ENCODE measurements around the gene DKK1.
A peak's percentile ranks its signal among the peaks of the same experiment; 100 is the strongest.

Gene DKK1, protein sequence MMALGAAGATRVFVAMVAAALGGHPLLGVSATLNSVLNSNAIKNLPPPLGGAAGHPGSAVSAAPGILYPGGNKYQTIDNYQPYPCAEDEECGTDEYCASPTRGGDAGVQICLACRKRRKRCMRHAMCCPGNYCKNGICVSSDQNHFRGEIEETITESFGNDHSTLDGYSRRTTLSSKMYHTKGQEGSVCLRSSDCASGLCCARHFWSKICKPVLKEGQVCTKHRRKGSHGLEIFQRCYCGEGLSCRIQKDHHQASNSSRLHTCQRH

DNA sequence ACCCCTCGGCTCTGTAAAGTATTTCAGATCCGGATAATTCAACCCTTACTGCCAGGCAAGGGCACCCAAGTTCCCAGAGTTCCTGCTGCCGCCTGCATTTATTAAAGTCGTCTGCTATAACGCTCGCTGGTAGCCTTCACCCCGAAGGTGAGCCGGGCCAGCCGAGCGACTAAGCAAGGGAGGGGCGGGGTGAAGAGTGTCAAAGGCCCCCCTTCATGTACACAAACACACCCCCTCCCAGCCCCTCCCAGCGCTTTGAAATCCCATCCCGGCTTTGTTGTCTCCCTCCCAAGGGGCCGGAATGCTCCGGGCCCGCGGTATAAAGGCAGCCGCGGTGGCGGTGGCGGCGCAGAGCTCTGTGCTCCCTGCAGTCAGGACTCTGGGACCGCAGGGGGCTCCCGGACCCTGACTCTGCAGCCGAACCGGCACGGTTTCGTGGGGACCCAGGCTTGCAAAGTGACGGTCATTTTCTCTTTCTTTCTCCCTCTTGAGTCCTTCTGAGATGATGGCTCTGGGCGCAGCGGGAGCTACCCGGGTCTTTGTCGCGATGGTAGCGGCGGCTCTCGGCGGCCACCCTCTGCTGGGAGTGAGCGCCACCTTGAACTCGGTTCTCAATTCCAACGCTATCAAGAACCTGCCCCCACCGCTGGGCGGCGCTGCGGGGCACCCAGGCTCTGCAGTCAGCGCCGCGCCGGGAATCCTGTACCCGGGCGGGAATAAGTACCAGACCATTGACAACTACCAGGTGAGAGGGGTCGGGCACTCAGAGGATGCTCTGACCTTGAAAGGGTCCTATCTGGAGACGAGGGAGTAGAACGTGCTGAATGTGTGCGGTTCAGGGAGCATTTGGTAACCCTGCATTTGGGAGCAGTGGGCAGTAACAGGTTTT, at the start of gene DKK1:
DKK1 (plus strand) TSS at position 349 of the 889 bp plus-strand sequence; CDS start at position 503, 154 bp downstream.
- peak; percentile 1 for DNase-seq (ENCODE audit: low read depth)

DNA sequence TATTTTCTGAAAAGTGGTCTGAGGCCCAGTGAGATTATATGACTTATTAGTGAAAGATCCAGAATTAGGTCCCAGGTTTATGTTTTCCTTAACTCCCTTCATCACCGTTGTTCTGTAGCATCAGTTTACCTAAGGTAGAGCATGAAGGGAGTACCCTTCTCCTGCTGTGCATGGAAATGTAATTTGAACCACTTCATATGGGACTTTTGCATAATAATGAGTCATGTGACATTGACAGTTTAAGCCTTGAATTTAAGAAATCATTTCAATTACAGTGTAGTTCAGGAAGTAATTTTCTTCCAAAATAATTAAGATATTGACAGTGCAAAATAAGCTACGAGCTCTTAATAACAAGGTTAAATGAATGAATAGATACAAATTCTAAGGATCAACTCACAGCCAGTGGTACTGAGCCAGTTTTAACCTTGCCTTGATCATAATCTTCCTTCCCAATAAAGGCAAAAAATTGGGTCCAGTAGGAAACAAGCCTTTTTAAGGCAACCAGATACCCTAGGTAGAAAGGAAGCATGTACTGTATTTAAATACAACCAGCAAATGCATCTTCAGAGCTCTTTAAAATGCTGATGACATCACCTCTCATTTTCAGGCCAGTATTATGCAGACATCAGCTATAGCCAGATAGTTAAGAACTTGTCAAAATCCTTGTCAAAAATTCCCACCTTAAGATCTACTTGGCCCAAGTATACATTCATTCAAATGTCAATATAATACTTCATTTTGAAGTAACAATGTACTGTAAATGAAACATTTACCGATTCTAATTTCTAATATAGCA, 48.8 kb upstream of the DKK1 start:
- no peak for DNase-seq (ENCODE audit: low read depth)

DNA sequence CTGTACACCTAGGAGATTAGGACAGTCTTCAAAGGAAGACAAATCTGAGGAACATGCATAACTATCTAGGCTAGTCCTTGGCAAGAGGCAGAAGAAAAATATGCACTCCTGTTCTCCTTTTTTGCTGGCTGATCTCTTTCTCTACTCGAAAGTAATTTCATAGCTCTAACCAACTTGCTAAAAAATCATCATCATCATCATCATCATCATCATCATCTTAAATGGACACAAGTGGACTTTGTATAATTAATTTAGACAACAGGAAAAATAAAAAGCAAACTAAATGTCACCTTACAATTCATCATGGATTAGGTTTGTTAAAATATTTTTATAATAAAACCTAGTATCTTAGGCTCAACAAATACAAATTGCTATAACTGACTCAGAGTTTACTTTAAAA, 47.2 kb upstream of the DKK1 start:
- DNase-seq (ENCODE audit: low read depth) = no peak

- DNase-seq (ENCODE audit: low read depth) = no peak
Measured at GRCh38 chr10:52268790-52269189, 45.3 kb upstream of the DKK1 start.

DNA sequence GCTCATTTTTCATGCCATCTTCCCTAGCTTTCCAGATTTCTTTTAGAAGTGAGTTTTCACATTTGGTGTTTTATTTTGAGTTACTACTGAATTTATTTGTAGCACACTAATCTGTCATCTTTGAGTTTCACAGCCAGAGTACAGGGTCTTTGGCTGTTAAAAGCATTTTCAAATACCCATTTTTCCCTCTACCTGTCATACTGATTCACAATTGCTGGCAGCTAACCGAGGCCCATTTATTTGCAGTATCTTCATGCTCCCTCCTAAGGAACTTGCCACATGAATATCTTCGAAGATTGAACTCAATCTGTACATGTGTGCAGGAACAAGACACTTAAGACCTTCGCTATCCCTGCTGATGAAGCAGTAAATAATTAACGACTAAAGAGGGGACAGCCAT, 44.8 kb upstream of the DKK1 start:
- DNase-seq (ENCODE audit: low read depth) = no peak

GRCh38 chr10:52276163-52276562, 37.9 kb upstream of the DKK1 start:
- DNase-seq (ENCODE audit: low read depth) = no peak

GRCh38 chr10:52276986-52277385, 37.1 kb upstream of the DKK1 start:
- DNase-seq (ENCODE audit: low read depth) = no peak

- DNase-seq (ENCODE audit: low read depth) = no peak
Measured at GRCh38 chr10:52279546-52279945, 34.5 kb upstream of the DKK1 start.

DNA sequence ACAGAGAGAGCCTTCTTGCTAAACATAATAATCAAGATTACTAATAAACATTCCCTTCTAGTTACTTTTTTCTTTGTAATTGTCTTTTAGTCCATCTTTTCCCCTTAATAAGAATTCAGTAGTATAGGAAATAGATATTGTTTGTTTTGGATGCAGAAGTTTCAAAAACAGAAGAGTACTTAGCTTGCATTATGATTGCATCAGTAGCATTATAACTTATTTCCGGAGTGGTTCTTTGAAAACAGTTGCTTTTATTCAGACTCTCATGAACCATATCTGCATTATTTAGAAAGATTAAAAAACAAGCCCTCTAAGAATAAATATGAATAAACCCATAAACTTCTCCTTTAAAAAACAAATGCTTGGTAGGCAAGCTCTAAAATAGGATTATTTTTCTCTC, 34.0 kb upstream of the DKK1 start:
- DNase-seq (ENCODE audit: low read depth) = no peak

DNA sequence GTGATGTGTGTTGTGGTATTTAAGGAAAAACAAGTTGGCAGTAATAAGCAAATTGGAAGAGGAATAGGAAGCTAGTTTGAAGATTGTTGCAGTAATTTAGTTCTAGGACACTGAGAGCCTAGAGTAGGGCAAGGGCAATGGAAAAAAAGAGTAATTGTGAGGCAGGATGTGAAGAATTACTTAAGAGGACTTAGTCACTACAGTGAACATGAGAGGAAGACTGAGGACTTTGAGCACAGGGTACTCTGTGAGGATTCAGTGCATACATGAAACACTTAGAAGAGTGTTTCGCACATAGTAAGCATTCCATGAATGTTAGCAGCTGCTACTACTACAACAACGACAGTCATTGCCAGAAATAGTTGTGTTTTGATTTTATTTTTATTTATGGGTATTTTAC, 30.9 kb upstream of the DKK1 start:
- no peak for DNase-seq (ENCODE audit: low read depth)

DNA sequence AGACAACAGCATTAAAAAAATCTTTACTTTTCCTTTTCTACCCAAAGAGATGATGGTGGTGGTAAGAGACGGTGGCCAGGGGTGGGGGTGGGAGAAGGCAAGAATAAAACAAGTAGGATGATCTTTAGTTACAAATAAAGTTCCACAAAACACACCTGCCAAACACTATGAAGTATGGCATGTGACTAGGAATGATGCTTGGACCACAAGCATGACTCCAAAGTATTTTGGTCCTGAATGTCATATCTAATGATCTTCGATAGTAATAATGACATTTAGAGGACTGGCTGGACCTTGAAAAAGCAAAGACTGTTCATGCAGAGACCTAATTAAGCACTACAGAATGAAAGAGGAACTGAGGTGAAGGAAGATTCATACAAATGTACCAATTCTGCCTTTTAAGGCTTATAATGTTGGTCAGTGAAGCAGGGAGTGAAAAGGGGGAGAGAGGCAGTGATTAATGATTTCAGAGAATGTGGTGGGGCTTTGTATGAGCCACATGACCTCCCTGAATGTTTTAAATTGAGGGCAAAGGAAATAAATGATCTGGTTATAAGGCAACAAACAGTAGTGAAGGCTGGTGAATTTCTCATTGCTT, 29.6 kb upstream of the DKK1 start:
- no peak for DNase-seq (ENCODE audit: low read depth)

DNA sequence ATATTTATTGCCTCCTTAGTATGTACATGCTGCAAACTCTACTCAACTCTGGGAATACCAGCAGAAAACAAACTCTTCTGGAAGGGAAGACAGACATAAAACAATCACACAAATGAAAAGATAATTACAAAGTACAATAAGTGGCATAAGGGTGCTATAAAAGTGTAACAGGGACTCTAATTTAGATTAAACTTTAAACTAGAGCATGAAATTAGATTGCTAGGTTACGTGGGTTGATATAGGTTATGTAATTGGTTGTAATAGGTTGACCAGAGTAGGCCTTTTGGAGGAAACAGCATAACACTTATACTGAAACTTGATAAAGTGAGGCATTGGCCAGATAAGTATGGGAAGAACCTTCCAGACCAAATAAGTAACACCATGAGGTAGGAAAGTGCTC, 26.2 kb upstream of the DKK1 start:
- DNase-seq (ENCODE audit: low read depth) = no peak

DNA sequence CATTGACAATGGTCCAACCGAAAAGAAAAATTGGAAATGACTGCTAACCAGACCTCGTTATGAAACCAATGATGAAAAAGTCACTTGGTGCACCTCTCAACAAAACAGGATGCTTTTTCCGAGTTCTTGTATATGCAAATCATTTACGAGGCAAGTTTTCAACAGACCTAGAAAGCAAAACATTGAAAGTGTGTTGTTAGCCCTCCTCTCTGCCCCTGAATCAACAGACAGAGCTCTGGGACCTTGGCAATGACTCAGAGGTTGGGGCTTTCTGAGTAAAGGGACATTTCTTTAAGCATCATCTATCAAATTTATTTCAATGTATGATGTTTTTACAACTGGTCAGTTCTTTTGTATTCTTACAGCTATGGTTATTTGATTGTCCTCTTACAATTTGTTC, 16.3 kb upstream of the DKK1 start:
- DNase-seq (ENCODE audit: low read depth) = no peak

DNA sequence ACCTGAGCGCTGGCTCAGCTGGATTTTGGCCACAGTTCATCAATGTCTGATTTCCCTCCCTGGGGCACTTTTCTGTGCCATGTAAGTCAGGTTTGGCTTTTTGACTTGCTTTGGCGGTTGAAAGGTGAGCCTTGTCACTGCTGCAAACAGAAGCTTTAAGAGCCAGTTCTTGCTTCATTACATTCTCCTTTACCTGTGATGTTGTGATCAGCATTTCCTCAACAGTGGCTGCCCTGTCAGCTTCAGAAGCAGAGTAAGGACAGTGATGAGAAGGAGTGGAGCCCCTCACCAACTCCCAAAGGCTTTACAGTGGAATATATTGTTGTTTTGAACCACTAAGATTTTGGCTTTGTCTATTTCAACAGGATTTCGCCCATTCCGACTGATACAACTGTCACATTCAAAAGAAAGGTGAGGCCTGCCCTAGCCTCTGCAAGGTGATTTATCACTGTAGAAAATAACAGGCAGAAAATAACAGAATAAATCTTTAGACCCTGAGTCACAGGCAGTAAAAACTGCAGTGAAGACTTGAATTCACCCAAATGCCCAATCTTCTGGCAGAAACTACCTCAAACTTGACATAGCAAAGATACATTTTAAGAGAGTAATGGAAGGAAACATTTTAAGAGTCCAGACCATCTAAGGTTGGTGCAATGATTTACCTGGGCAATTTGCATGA, 13.3 kb upstream of the DKK1 start:
- DNase-seq (ENCODE audit: low read depth) = no peak

- peak; percentile 4 for DNase-seq (ENCODE audit: low read depth)
Measured at GRCh38 chr10:52308251-52309031, 5.6 kb upstream of the DKK1 start.

DNA sequence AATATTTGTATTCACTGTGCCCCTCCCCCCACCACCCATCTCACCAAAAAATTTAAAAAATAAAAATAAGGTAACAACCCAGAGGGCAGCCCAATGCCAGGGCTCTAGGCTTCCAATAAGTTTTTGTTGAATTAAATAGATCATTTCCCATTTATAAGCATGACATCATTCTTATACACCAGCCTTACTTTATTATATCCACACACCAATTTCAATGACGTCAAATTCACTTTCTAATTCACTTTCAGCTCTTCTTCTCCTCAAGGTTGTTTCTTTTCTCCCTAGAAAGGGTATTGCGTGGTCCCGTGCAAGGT, 1.2 kb upstream of the DKK1 start:
- DNase-seq (ENCODE audit: low read depth) = no peak

DNA sequence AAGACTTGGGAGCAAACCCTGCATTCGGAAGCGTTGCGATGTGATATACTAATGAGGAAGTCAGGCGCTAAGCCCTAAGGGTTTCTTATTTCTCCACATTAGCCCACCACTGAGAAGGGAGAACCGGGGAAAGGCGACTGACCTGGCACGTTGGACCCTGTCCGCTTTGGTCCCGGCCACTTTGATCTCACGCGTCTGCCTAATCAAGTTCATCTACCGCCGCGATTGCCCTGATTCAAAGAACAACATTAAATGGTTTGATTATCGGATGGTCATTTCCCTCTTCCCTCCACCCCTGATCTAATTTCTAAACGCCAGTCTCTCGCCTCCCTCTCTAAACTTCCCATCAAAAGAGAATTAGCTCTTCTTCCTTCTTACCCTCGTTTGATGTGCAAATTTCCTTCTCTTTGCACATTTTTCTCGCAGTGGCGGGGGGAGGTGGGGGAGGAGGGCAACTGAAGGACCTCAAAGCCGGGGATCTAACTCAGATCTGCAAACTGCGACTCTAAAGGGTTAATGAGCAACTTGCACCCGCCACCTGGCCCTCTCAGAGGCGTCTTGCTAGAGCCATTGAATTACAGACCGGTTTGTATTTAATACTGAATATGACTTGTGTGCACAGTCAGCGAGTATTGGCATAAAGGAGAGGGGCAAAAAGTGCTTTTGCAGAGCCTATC, 687 bp upstream of the DKK1 start:
- no peak for DNase-seq (ENCODE audit: low read depth)

DNA sequence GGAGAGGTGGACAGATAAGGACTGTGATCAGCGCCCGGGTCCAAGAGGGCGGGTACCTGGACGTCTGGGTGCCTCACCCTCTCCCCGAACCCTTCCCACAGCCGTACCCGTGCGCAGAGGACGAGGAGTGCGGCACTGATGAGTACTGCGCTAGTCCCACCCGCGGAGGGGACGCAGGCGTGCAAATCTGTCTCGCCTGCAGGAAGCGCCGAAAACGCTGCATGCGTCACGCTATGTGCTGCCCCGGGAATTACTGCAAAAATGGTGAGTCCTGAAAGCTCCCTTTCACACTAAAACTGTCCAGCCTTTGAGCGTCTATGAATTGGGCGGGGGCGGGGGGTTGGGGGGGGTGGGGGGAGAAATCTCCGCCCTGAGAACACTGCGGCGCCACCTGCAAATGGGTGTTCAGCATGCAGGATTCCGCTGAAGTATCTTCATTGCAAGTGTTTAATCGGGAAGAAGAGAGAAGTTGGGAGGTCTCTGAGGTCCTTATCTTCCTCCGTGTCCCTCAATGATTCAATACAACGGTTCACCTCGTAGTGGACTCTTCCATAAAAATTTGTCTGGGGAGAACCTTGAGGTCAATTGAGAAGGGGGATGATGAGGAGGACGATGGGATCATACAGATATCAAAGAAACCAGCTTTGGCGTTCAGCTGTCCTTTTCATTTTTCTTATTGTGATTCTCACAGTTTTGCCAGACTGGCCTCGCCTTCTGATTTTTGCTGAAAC, 906 bp downstream of the DKK1 start:
- DNase-seq (ENCODE audit: low read depth) = no peak

GRCh38 chr10:52316001-52316400, 1.9 kb downstream of the DKK1 start:
- no peak for DNase-seq (ENCODE audit: low read depth)

GRCh38 chr10:52316500-52316899, 2.4 kb downstream of the DKK1 start:
- no peak for DNase-seq (ENCODE audit: low read depth)

Measured in CMK (cell line).